ENCODE results near the gene TSPAN6.

DNA sequence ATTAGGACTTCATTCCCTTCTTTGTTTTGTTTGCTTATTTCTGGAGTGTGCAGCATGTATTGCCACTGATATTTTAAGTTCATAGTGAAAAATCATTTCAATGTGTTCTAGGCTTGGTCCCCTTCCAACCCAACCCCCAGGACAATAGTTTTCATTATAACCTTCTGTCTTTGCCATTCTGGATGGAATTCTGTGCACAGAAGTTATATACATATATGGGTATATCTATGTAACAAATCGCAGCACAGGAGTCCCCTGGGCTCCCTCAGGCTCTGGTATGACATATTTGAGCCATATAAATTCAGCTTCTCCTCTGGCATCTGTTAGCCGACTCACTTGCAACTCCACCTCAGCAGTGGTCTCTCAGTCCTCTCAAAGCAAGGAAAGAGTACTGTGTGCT, 52.0 kb downstream of the TSPAN6 start, which contains the start of gene TNMD:
- TF ChIP-seq, protein P1, sequence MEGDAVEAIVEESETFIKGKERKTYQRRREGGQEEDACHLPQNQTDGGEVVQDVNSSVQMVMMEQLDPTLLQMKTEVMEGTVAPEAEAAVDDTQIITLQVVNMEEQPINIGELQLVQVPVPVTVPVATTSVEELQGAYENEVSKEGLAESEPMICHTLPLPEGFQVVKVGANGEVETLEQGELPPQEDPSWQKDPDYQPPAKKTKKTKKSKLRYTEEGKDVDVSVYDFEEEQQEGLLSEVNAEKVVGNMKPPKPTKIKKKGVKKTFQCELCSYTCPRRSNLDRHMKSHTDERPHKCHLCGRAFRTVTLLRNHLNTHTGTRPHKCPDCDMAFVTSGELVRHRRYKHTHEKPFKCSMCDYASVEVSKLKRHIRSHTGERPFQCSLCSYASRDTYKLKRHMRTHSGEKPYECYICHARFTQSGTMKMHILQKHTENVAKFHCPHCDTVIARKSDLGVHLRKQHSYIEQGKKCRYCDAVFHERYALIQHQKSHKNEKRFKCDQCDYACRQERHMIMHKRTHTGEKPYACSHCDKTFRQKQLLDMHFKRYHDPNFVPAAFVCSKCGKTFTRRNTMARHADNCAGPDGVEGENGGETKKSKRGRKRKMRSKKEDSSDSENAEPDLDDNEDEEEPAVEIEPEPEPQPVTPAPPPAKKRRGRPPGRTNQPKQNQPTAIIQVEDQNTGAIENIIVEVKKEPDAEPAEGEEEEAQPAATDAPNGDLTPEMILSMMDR (conservative IDR thresholded peaks at IDR 0.05): no peak
- no peak for TF ChIP-seq EZH2 (IDR thresholded peaks at IDR 0.05; ENCODE audit: low read depth)

Data from PC-9 (cell line).